GM23338 (cell line): ENCODE data around the gene MEST. TPM values are rescaled to one million over a fixed set of nuclear protein-coding genes. Genes with fewer than 3 reads are reported as not detected.

Experiments
- ATAC-seq: fragments of 200-7000 bp; cut with Tn5 transposase; 3 replicates; pipeline ENCODE4 v1.9.1; 2020
- DNase-seq: peaks from one replicate; pipeline ENCODE4 v3.0.0-alpha.2; 2015; ENCODE audit warnings: low spot score
- H2AFZ ChIP-seq: fragments of 200-600 bp; sonication (generic); 2 replicates; pipeline ENCODE4 v1.8.0; 2016; ENCODE audit warnings: antibody characterized with exemption, mild to moderate bottlenecking, moderate library complexity
- H3F3A ChIP-seq: fragments of 200-600 bp; sonication (generic); replicated peaks from 2 replicates; pipeline ENCODE4 v1.8.0; 2017; ENCODE audit warnings: antibody characterized with exemption, mixed run types, low read depth
- H3K27ac ChIP-seq: fragments of 200-600 bp; sonication (generic); 2 replicates; pipeline ENCODE4 v1.6.1; 2016; ENCODE audit warnings: low read depth
- H3K27me3 ChIP-seq: fragments of 200-600 bp; sonication (generic); 2 replicates; pipeline ENCODE4 v1.8.0; 2016; ENCODE audit warnings: mild to moderate bottlenecking, mixed run types, moderate library complexity; ENCODE audit not compliant: insufficient read depth
- H3K36me3 ChIP-seq: fragments of 200-600 bp; sonication (generic); 2 replicates; pipeline ENCODE4 v1.8.0; 2016; ENCODE audit warnings: mild to moderate bottlenecking; ENCODE audit not compliant: insufficient read depth
- H3K4me1 ChIP-seq: fragments of 200-600 bp; sonication (generic); 2 replicates; pipeline ENCODE4 v1.8.0; 2016; ENCODE audit warnings: mild to moderate bottlenecking, moderate library complexity; ENCODE audit not compliant: insufficient read depth
- H3K4me2 ChIP-seq: fragments of 200-600 bp; sonication (generic); 2 replicates; pipeline ENCODE4 v1.7.1; 2017; ENCODE audit warnings: mixed run types
- H3K4me3 ChIP-seq: fragments of 200-600 bp; sonication (generic); 2 replicates; pipeline ENCODE4 v1.6.1; 2016; ENCODE audit warnings: mixed run types
- H3K79me2 ChIP-seq: fragments of 200-600 bp; sonication (generic); replicated peaks from 2 replicates; pipeline ENCODE4 v1.8.0; 2017; ENCODE audit warnings: mild to moderate bottlenecking; ENCODE audit not compliant: insufficient read depth
- H3K9me2 ChIP-seq: fragments of 200-600 bp; sonication (generic); 2 replicates; pipeline ENCODE4 v1.8.0; 2017; ENCODE audit not compliant: insufficient read depth
- H4K20me1 ChIP-seq: fragments of 200-600 bp; sonication (generic); replicated peaks from 2 replicates; pipeline ENCODE4 v1.8.0; 2017; ENCODE audit warnings: mild to moderate bottlenecking; ENCODE audit not compliant: insufficient read depth
- H3K27ac Mint-ChIP-seq: 2 replicates; pipeline ENCODE4 v1.8.0; 2020; ENCODE audit warnings: inconsistent platforms, mild to moderate bottlenecking, moderate library complexity, mixed read lengths
- H3K27me3 Mint-ChIP-seq: 3 replicates; pipeline ENCODE4 v1.8.0; 2022; ENCODE audit warnings: low read depth, mild to moderate bottlenecking, moderate library complexity, mixed read lengths, inconsistent platforms; ENCODE audit not compliant: insufficient read depth, poor library complexity
- H3K36me3 Mint-ChIP-seq: 3 replicates; pipeline ENCODE4 v1.8.0; 2021; ENCODE audit warnings: low read depth, mild to moderate bottlenecking, inconsistent platforms, moderate library complexity, mixed read lengths
- H3K4me1 Mint-ChIP-seq: 3 replicates; pipeline ENCODE4 v1.8.0; 2020; ENCODE audit warnings: mild to moderate bottlenecking, inconsistent platforms, mixed read lengths
- H3K4me3 Mint-ChIP-seq: 3 replicates; pipeline ENCODE4 v1.8.0; 2021; ENCODE audit warnings: moderate library complexity, mild to moderate bottlenecking, inconsistent platforms, mixed read lengths
- H3K9me3 Mint-ChIP-seq: 3 replicates; pipeline ENCODE4 v1.8.0; 2020; ENCODE audit warnings: moderate library complexity, mild to moderate bottlenecking, inconsistent platforms, mixed read lengths
- CREB1 ChIP-seq: fragments of 250-450 bp; sonication (Bioruptor Pico); IDR thresholded peaks from 2 replicates; pipeline ENCODE4 v1.5.0; 2020; ENCODE audit warnings: low read depth, mild to moderate bottlenecking, moderate library complexity
- EZH2 ChIP-seq: fragments of 200-600 bp; sonication (generic); IDR thresholded peaks from one replicate; pipeline ENCODE4 v1.8.0; 2017; ENCODE audit warnings: antibody characterized with exemption, mild to moderate bottlenecking, low read depth; ENCODE audit not compliant: unreplicated experiment
- EZH2phosphoT487 ChIP-seq: fragments of 200-600 bp; sonication (generic); IDR thresholded peaks from one replicate; pipeline ENCODE4 v1.8.1; 2018; ENCODE audit warnings: antibody characterized with exemption; ENCODE audit not compliant: unreplicated experiment
- JUNB ChIP-seq: IDR thresholded peaks from one replicate; pipeline ENCODE4 v1.6.1; 2016; ENCODE audit warnings: antibody characterized with exemption; ENCODE audit not compliant: unreplicated experiment
- NANOG ChIP-seq: IDR thresholded peaks from 2 replicates; pipeline ENCODE4 v1.6.1; 2016; ENCODE audit warnings: antibody characterized with exemption, borderline replicate concordance
- POLR2AphosphoS5 ChIP-seq: IDR thresholded peaks from 2 replicates; pipeline ENCODE4 v1.6.1; 2016; ENCODE audit warnings: antibody characterized with exemption, low read depth
- REST ChIP-seq: IDR thresholded peaks from one replicate; pipeline ENCODE4 v1.6.1; 2018; ENCODE audit warnings: antibody characterized with exemption; ENCODE audit not compliant: unreplicated experiment
- STAT1 ChIP-seq: IDR thresholded peaks from one replicate; pipeline ENCODE4 v1.6.1; 2016; ENCODE audit warnings: antibody characterized with exemption; ENCODE audit not compliant: unreplicated experiment
- ZNF114 ChIP-seq: fragments of 250-450 bp; sonication (Bioruptor Pico); IDR thresholded peaks from 2 replicates; pipeline ENCODE4 v1.5.0; 2020; ENCODE audit warnings: mild to moderate bottlenecking, moderate library complexity
- ZNF331 ChIP-seq: fragments of 250-450 bp; sonication (Bioruptor Pico); IDR thresholded peaks from 2 replicates; pipeline ENCODE4 v1.5.0; 2020; ENCODE audit warnings: low read depth, mild to moderate bottlenecking, moderate library complexity
- polyA plus RNA-seq: library from polyadenylated mRNA; unstranded; fragments of >200 nt; fragmentation: Nextera tagmentation; extraction: Ambion mirVana; gene quantifications from 2 replicates; pipeline ENCODE4 v1.2.1, GENCODE V29; 2016
- total RNA-seq: library from RNA; depleted of rRNA; stranded (reverse); fragments of >200 nt; shearing (Covaris generic); gene quantifications from 2 replicates; pipeline ENCODE4 v1.2.3, GENCODE V29; 2014
- TF ChIP-seq, protein P1 (sequence below): fragments of 250-450 bp; sonication (Bioruptor Pico); IDR thresholded peaks from 2 replicates; pipeline ENCODE4 v1.5.0; 2020; ENCODE audit warnings: mild to moderate bottlenecking, moderate library complexity
- TF ChIP-seq, protein P2 (sequence below), 2 experiments: fragments of 200-600 bp in 1 of 2; sonication (generic) in 1 of 2; conservative IDR thresholded peaks; 2 replicates each; pipeline versions ENCODE4 v1.5.1 to v1.6.1; 2016 to 2017; ENCODE audit warnings: antibody characterized with exemption in 2 of 2, low read depth in 2 of 2, mild to moderate bottlenecking in 2 of 2, moderate library complexity in 1 of 2
- TF ChIP-seq, protein P3 (sequence below): IDR thresholded peaks from 2 replicates; pipeline ENCODE4 v1.6.1; 2016; ENCODE audit warnings: antibody characterized with exemption

MEST gene
- total and polyA plus RNA-seq, 2 experiments from 2014 or later = 167 to 229 TPM

- Histone ChIP-seq H3K27ac (no peak overlapping the region), H3K36me3 (no peaks in the 10 kb centered on the region), H3F3A (no peaks in the 10 kb centered on the region), H4K20me1 (no peaks in the 10 kb centered on the region), H3K4me2 (peak overlapping the region; percentile 36), H3K9me2 (no peaks in the 10 kb centered on the region; the same call in 1 of the 2 replicates), H2AFZ (peak overlapping the region; percentile 86), H3K27me3 (no peaks in the 10 kb centered on the region), H3K4me1 (peaks cover 9% of the 10 kb centered on the region; the same call in 1 of the 2 replicates), H3K79me2 (no peaks in the 10 kb centered on the region), H3K4me3 (no peak overlapping the region)
- H3K4me1 Mint-ChIP-seq = peaks cover 20% of the 10 kb centered on the region
- TF ChIP-seq CREB1 (CRISPR knock-in tag) = no peak
- TF ChIP-seq, protein P1, sequence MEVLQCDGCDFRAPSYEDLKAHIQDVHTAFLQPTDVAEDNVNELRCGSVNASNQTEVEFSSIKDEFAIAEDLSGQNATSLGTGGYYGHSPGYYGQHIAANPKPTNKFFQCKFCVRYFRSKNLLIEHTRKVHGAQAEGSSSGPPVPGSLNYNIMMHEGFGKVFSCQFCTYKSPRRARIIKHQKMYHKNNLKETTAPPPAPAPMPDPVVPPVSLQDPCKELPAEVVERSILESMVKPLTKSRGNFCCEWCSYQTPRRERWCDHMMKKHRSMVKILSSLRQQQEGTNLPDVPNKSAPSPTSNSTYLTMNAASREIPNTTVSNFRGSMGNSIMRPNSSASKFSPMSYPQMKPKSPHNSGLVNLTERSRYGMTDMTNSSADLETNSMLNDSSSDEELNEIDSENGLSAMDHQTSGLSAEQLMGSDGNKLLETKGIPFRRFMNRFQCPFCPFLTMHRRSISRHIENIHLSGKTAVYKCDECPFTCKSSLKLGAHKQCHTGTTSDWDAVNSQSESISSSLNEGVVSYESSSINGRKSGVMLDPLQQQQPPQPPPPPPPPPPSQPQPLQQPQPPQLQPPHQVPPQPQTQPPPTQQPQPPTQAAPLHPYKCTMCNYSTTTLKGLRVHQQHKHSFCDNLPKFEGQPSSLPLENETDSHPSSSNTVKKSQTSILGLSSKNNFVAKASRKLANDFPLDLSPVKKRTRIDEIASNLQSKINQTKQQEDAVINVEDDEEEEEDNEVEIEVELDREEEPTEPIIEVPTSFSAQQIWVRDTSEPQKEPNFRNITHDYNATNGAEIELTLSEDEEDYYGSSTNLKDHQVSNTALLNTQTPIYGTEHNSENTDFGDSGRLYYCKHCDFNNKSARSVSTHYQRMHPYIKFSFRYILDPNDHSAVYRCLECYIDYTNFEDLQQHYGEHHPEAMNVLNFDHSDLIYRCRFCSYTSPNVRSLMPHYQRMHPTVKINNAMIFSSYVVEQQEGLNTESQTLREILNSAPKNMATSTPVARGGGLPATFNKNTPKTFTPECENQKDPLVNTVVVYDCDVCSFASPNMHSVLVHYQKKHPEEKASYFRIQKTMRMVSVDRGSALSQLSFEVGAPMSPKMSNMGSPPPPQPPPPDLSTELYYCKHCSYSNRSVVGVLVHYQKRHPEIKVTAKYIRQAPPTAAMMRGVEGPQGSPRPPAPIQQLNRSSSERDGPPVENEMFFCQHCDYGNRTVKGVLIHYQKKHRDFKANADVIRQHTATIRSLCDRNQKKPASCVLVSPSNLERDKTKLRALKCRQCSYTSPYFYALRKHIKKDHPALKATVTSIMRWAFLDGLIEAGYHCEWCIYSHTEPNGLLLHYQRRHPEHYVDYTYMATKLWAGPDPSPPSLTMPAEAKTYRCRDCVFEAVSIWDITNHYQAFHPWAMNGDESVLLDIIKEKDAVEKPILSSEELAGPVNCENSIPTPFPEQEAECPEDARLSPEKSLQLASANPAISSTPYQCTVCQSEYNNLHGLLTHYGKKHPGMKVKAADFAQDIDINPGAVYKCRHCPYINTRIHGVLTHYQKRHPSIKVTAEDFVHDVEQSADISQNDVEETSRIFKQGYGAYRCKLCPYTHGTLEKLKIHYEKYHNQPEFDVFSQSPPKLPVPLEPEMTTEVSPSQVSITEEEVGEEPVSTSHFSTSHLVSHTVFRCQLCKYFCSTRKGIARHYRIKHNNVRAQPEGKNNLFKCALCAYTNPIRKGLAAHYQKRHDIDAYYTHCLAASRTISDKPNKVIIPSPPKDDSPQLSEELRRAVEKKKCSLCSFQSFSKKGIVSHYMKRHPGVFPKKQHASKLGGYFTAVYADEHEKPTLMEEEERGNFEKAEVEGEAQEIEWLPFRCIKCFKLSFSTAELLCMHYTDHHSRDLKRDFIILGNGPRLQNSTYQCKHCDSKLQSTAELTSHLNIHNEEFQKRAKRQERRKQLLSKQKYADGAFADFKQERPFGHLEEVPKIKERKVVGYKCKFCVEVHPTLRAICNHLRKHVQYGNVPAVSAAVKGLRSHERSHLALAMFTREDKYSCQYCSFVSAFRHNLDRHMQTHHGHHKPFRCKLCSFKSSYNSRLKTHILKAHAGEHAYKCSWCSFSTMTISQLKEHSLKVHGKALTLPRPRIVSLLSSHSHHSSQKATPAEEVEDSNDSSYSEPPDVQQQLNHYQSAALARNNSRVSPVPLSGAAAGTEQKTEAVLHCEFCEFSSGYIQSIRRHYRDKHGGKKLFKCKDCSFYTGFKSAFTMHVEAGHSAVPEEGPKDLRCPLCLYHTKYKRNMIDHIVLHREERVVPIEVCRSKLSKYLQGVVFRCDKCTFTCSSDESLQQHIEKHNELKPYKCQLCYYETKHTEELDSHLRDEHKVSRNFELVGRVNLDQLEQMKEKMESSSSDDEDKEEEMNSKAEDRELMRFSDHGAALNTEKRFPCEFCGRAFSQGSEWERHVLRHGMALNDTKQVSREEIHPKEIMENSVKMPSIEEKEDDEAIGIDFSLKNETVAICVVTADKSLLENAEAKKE (CRISPR knock-in tag) = no peak
- TF ChIP-seq, protein P2, sequence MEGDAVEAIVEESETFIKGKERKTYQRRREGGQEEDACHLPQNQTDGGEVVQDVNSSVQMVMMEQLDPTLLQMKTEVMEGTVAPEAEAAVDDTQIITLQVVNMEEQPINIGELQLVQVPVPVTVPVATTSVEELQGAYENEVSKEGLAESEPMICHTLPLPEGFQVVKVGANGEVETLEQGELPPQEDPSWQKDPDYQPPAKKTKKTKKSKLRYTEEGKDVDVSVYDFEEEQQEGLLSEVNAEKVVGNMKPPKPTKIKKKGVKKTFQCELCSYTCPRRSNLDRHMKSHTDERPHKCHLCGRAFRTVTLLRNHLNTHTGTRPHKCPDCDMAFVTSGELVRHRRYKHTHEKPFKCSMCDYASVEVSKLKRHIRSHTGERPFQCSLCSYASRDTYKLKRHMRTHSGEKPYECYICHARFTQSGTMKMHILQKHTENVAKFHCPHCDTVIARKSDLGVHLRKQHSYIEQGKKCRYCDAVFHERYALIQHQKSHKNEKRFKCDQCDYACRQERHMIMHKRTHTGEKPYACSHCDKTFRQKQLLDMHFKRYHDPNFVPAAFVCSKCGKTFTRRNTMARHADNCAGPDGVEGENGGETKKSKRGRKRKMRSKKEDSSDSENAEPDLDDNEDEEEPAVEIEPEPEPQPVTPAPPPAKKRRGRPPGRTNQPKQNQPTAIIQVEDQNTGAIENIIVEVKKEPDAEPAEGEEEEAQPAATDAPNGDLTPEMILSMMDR (conservative IDR thresholded peaks at IDR 0.05; ENCODE audit: low read depth in 2 of 2) = no peak
- no peak for TF ChIP-seq EZH2
- TF ChIP-seq ZNF114 (CRISPR knock-in tag) = no peak
- TF ChIP-seq NANOG = no peak
- no peak for TF ChIP-seq POLR2AphosphoS5
- TF ChIP-seq STAT1 = no peak
- TF ChIP-seq ZNF331 (CRISPR knock-in tag) = no peak
- TF ChIP-seq, protein P3, sequence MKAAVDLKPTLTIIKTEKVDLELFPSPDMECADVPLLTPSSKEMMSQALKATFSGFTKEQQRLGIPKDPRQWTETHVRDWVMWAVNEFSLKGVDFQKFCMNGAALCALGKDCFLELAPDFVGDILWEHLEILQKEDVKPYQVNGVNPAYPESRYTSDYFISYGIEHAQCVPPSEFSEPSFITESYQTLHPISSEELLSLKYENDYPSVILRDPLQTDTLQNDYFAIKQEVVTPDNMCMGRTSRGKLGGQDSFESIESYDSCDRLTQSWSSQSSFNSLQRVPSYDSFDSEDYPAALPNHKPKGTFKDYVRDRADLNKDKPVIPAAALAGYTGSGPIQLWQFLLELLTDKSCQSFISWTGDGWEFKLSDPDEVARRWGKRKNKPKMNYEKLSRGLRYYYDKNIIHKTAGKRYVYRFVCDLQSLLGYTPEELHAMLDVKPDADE = no peak
- no peak for TF ChIP-seq REST
- no peak for TF ChIP-seq JUNB
- TF ChIP-seq EZH2phosphoT487 = no peak
- no peak overlapping the region; the same call in 1 of the 2 replicates for H3K27ac Mint-ChIP-seq
- peaks cover 5% of the 10 kb centered on the region for H3K27me3 Mint-ChIP-seq
- no peaks in the 10 kb centered on the region for H3K9me3 Mint-ChIP-seq
- H3K4me3 Mint-ChIP-seq = no peak overlapping the region
- H3K36me3 Mint-ChIP-seq = no peaks in the 10 kb centered on the region
- ATAC-seq (no peak), DNase-seq (no peak)
These were observed 16.1 kb upstream of the MEST start for GRCh38 chr7:130475776-130476175.
